AG04450 (cell line): ENCODE measurements around the gene BAZ1A. TPM values are rescaled to one million over a fixed set of nuclear protein-coding genes. Genes with fewer than 3 reads are reported as not detected.

Experiments
- CTCF ChIA-PET: fragments of 300-600, 350-600 bp; formaldehyde crosslinking; extraction: SDS; loops from one replicate; lab custom pipeline; 2022; ENCODE audit warnings: antibody characterized with exemption, inconsistent platforms; lab: Charles Lee
- POLR2A ChIA-PET: fragments of 350-600 bp; formaldehyde crosslinking; extraction: SDS; loops from one replicate; lab custom pipeline; 2021; ENCODE audit warnings: antibody characterized with exemption, inconsistent platforms; lab: Yijun Ruan, JAX
- DNase-seq: peaks from one replicate; pipeline ENCODE4 v3.0.0-alpha.2; 2011; ENCODE audit warnings: low read depth, low spot score
- H3K27ac ChIP-seq: one replicate; pipeline ENCODE4 v1.5.1; 2012; ENCODE audit warnings: low read depth, low read length, control low read depth
- H3K27me3 ChIP-seq: one replicate; pipeline ENCODE4 v1.6.0; 2012; ENCODE audit warnings: low read length; ENCODE audit not compliant: control insufficient read depth, insufficient read depth
- H3K4me3 ChIP-seq: 2 replicates; pipeline ENCODE4 v1.5.1; 2011; ENCODE audit warnings: mild to moderate bottlenecking, low read depth, low read length, control low read depth
- H3K9me3 ChIP-seq: 2 replicates; pipeline ENCODE4 v1.5.1; 2012; ENCODE audit warnings: low read length; ENCODE audit not compliant: control insufficient read depth, insufficient read depth
- CTCF ChIP-seq: IDR thresholded peaks from 2 replicates; pipeline ENCODE4 v1.5.1; 2011; ENCODE audit warnings: low read depth, low read length, control low read depth, inconsistent platforms
- polyA plus RNA-seq: library from polyadenylated mRNA; depleted of rRNA; stranded (reverse); fragments of >200 nt; gene quantifications from 2 replicates; pipeline ENCODE4 v1.2.3, GENCODE V29; 2011

Gene BAZ1A
- polyA plus RNA-seq, 1 experiment, result 31.5 TPM

- POLR2A ChIA-PET, result no interaction called here
- no peak overlapping the region for H3K27ac ChIP-seq
These were observed 29.3 kb downstream of the BAZ1A start for GRCh38 chr14:34845869-34846268.

DNA sequence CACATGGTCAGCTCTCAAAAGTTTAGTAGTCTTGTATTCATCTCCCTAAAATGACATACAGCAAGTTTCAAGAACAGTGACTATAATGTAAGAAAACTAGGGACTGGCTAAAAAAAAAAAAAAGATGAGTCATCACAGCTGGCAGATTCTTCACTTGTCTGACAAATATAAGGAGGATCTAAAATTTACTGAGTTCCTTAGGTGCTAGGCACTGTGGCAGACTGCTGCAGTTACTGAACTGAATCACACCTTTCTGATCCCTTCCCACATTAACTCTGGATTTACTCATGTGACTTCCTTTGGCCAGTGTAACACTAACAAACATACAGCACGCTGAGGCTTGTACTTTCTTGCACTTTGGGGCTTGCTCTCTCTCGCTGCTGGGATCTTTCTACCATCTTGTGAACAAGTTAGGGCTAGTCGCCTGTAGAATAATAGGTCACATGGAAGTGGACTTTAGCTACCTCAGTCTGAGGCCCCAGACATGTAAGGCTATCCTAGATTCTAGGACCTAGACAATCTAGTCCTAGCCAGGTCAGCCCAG, 32.1 kb downstream of the BAZ1A start:
- POLR2A ChIA-PET, result no interaction called here
- H3K9me3 ChIP-seq, result peaks cover 2% of the 10 kb centered on the region; the same call in 1 of the 2 replicates
- no peak overlapping the region for H3K4me3 ChIP-seq
- no peaks in the 10 kb centered on the region for H3K27me3 ChIP-seq
- TF ChIP-seq CTCF, result no peak
- H3K27ac ChIP-seq, result peak overlapping the region; percentile 43
- CTCF ChIA-PET, result no interaction called here
- peak; percentile 13 for DNase-seq

More at GRCh38 chr14:34845869-34846268, 29.3 kb downstream of the BAZ1A start:
- Histone ChIP-seq H3K4me3 (no peak overlapping the region), H3K27me3 (no peaks in the 10 kb centered on the region), H3K9me3 (peaks cover 2% of the 10 kb centered on the region; the same call in 1 of the 2 replicates)
- no peak for TF ChIP-seq CTCF
- CTCF ChIA-PET, result no interaction called here
- DNase-seq, result no peak

DNA sequence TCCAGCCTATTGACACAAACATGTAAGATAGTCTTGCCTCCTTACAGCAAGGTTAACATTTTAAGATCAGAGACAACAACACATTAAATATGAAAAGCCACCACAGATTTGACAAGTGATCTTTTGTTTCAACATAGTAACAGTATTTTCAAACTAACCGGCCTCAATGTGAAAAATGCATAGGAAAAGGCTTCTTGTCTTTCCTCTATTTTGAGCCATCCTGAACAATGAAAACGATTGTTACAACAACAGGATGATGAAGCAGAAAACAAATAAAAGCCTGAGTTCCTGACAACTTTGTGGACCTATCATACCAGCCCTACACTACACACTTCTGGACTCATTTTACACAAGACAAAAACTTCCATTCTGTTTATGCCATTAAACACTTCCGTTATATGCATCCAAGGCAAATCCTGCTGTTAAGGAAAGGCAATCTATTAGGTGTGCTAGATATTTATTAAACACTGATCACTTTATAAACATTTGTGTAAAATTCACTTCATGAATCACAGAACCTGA, 37.3 kb downstream of the BAZ1A start:
- POLR2A ChIA-PET, result no interaction called here

GRCh38 chr14:34835312-34835711, 39.8 kb downstream of the BAZ1A start:
- Histone ChIP-seq H3K27ac (no peak overlapping the region), H3K27me3 (no peaks in the 10 kb centered on the region), H3K4me3 (no peak overlapping the region), H3K9me3 (no peaks in the 10 kb centered on the region)
- POLR2A ChIA-PET, result no interaction called here
- CTCF ChIA-PET, result no interaction called here
- no peak for TF ChIP-seq CTCF
- DNase-seq, result no peak

More for the DNA sequence above, 37.3 kb downstream of the BAZ1A start:
- TF ChIP-seq CTCF, result no peak
- H3K27me3 ChIP-seq, result no peaks in the 10 kb centered on the region
- no peak overlapping the region for H3K4me3 ChIP-seq
- no peak overlapping the region for H3K27ac ChIP-seq
- H3K9me3 ChIP-seq, result no peaks in the 10 kb centered on the region
- no peak for DNase-seq
- CTCF ChIA-PET, result no interaction called here
